Measurements from ENCODE around the gene PRR27. TPM values are rescaled to one million over a fixed set of nuclear protein-coding genes. Genes with fewer than 3 reads are reported as not detected.
"Not testable (repeated sequence)": the region's sequence is repeated elsewhere in the genome, so short reads cannot be mapped to it uniquely, and the experiment has no call there.

The PRR27 gene
- total RNA-seq, 1 donor from 2014 or later, result not detected

DNA sequence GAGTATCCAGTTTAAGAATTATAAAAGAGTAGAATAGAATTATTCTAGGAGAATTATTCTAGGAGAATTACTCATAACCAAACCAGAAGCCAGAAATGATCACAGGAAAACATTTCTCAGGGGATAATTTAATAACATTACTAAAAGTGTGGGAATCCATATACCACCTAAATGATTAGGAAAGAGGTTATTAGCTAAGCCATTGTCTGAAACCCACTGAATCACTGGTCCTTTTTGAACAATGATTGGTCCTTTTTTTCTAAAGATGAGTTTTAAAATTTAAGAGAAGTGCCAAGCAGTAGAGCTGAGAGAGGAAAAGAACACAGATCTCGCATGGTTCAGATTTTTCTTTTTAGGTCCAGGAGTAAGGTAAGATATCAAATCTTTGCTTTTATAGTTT, 41.4 kb downstream of the PRR27 start, which contains the start of gene ODAM:
ODAM (plus strand) TSS at position 301 of the 400 bp plus-strand sequence. CDS start 819 bp downstream, outside the sequence.
- ATAC-seq (no peak), DNase-seq (no peak)
- intact Hi-C loops (cut with micrococcal nuclease), result no loop called here

DNA sequence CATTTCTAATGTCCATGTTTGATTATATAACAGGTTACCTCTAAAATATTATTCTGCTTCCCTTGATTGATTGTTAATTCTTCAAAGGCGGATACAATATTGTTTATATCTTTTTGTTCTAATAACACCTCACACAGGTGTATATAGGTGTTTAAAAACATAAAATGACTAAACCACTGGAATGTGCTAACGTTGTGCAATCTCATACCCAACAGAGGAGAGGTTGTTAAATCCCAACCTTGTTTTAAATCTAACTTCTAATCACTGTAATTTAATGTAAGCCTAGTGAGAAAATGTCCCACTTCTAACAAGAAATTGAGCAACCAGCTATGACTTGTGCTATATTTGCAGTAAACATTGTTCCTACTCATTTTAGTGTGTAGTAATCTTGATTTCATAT, 42.8 kb downstream of the PRR27 start:
- DNase-seq, result no peak
- intact Hi-C loops (cut with micrococcal nuclease), result no loop called here

DNA sequence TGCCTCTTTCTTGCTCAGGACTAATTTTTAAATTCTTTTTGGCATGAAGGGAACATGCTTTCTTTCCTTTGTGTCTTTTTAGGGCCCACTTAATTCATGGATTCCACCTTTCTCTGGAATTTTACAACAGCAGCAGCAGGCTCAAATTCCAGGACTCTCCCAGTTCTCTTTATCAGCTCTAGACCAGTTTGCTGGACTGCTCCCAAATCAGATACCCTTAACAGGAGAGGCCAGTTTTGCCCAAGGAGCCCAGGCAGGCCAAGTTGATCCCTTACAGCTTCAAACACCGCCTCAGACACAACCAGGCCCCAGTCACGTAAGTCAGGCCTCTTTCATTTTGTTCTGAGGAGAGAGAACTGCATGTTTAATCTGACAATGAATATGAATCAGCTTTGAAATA, 43.8 kb downstream of the PRR27 start:
- intact Hi-C loops (cut with micrococcal nuclease), result no loop called here
- ATAC-seq, result no peak
- DNase-seq, result no peak

More for the DNA sequence above, 42.8 kb downstream of the PRR27 start:
- no peak for ATAC-seq

DNA sequence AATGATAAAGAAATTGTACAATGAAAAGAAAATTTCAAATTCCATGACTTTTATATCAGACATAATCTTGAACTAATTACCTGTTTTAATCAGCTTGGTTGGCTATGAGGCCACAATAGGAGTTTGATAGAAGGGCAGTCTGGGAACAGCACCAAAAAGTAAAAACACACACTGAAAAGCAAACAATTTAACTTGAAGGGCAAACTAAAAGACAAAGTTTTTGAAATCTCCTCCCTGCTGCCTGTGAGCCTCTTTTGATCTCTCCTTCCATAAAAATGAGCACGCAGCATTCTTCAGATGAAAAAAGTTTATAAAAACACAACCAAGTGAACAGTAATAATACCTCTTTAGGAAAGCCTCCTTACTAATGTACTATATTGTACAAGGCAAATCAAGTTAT, 49.6 kb downstream of the PRR27 start:
- DNase-seq (no peak), ATAC-seq (no peak)
- intact Hi-C loops (cut with micrococcal nuclease), result no loop called here

DNA sequence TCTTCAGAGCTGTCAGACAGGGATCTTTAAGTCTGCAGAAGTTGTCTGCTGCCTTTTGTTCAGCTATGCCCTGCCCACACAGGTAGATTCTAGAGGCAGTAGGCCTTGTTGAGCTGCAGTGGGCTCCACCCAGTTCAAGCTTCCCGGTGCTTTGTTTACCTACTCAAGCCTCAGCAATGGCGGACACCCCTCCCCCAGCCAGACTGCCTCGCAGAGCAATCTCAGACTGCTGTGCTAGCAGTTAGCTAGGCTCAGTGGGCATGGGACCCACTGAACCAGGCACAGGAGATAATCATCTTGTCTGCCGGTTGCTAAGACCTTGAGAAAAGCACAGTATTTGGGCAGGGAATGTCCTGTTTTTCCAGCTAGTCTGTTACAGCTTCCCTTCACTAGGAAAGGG, 58.7 kb downstream of the PRR27 start:
- DNase-seq; intact Hi-C loops (cut with micrococcal nuclease); ATAC-seq: not testable (repeated sequence)

Other genes starting within 250 kb of the PRR27 start
- not detected for gene CSN1S1, start 223.2 kb upstream of the PRR27 start, total RNA-seq
- gene CSN2, start 188.5 kb upstream of the PRR27 start, total RNA-seq, result not detected
- not detected for gene STATH, start 158.3 kb upstream of the PRR27 start, total RNA-seq
- not detected for gene HTN3, start 125.8 kb upstream of the PRR27 start, total RNA-seq
- gene HTN1, start 103.8 kb upstream of the PRR27 start, total RNA-seq, result not detected
- not detected for gene ODAM, start 41.5 kb downstream of the PRR27 start, total RNA-seq
- not detected for gene FDCSP, start 71.9 kb downstream of the PRR27 start, total RNA-seq
- gene CSN3, start 88.4 kb downstream of the PRR27 start, total RNA-seq, result not detected
- gene CABS1, start 180.7 kb downstream of the PRR27 start, total RNA-seq, result not detected
- not detected for gene SMR3A, start 206.5 kb downstream of the PRR27 start, total RNA-seq
- not detected for gene SMR3B, start 228.9 kb downstream of the PRR27 start, total RNA-seq
- gene OPRPN, start 243.7 kb downstream of the PRR27 start, total RNA-seq, result not detected